PC-3 (cell line): ENCODE measurements around the gene FARS2.

Experiments used
- EZH2 ChIP-seq: fragments of 300-600 bp; sonication (generic); IDR thresholded peaks from one replicate; pipeline ENCODE4 v1.6.1; 2017; ENCODE audit warnings: antibody characterized with exemption, mild to moderate bottlenecking, low read length; ENCODE audit not compliant: unreplicated experiment
- EZH2phosphoT487 ChIP-seq: fragments of 300-600 bp; sonication (generic); IDR thresholded peaks from 2 replicates; pipeline ENCODE4 v1.6.1; 2018; ENCODE audit warnings: mild to moderate bottlenecking, antibody characterized with exemption, low read length, borderline replicate concordance
- TF ChIP-seq, protein P1 (sequence below): fragments of 300-600 bp; sonication (generic); conservative IDR thresholded peaks from 2 replicates; pipeline ENCODE4 v1.5.1; 2017; ENCODE audit warnings: antibody characterized with exemption, low read depth, mild to moderate bottlenecking, low read length

DNA sequence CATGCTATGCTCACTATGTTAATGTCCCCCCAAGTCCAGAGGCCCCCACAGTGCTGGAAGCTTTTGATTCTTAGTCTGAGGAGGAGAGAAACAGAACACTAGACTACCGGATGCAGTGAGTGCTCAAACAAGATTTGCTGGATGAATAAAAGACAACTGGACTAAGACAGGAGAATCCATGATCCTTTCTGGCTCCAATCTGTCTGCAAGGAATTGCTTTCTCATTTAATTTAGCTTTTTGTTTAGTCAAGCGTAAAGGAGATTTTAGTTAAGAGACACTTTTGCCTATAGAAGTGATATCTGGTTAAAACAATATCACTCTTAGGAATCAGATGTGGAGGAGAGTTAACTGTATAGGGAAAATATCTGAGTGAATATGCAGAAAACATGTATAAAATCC, 14.1 kb upstream of the FARS2 start:
- TF ChIP-seq EZH2: no peak
- TF ChIP-seq, protein P1, sequence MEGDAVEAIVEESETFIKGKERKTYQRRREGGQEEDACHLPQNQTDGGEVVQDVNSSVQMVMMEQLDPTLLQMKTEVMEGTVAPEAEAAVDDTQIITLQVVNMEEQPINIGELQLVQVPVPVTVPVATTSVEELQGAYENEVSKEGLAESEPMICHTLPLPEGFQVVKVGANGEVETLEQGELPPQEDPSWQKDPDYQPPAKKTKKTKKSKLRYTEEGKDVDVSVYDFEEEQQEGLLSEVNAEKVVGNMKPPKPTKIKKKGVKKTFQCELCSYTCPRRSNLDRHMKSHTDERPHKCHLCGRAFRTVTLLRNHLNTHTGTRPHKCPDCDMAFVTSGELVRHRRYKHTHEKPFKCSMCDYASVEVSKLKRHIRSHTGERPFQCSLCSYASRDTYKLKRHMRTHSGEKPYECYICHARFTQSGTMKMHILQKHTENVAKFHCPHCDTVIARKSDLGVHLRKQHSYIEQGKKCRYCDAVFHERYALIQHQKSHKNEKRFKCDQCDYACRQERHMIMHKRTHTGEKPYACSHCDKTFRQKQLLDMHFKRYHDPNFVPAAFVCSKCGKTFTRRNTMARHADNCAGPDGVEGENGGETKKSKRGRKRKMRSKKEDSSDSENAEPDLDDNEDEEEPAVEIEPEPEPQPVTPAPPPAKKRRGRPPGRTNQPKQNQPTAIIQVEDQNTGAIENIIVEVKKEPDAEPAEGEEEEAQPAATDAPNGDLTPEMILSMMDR: no peak
- no peak for TF ChIP-seq EZH2phosphoT487
